ENCODE results near the gene DTNB. TPM values are rescaled to one million over a fixed set of nuclear protein-coding genes. Genes with fewer than 3 reads are reported as not detected.

The DTNB gene
- total and polyA plus RNA-seq, 2 donors (not counting 1 experiment from before 2014, with no cell fraction given): 5.1 to 5.4 TPM

GRCh38 chr2:25585189-25585588, 88.2 kb downstream of the DTNB start:
- Histone ChIP-seq H3K36me3 (ENCODE audit: control insufficient read depth, insufficient read depth, low read length) (no peaks in the 10 kb centered on the region), H3K4me2 (ENCODE audit: extremely low read depth, insufficient read depth, low read length) (no peak overlapping the region), H2AFZ (ENCODE audit: low read length) (no peak overlapping the region), H3K27me3 (ENCODE audit: control insufficient read depth, insufficient read depth, low read length) (no peaks in the 10 kb centered on the region), H4K20me1 (ENCODE audit: control insufficient read depth, extremely low read depth, insufficient read depth, low read length) (no peaks in the 10 kb centered on the region), H3K79me2 (ENCODE audit: control insufficient read depth, insufficient read depth, low read length) (no peaks in the 10 kb centered on the region), H3K9me3 (ENCODE audit: control insufficient read depth, insufficient read depth, low read depth, low read length) (no peaks in the 10 kb centered on the region), H3K4me1 (ENCODE audit: control insufficient read depth, extremely low read depth, insufficient read depth, low read length) (peaks cover 2% of the 10 kb centered on the region), H3K4me3 (replicated peaks in 1 of 4; ENCODE audit: control extremely low read depth in 1 of 4, insufficient read depth in 1 of 4, low read depth in 3 of 4, low read length in 4 of 4) (no peak overlapping the region), H3K27ac (ENCODE audit: insufficient read depth, low read length) (no peak overlapping the region), H3K9ac (ENCODE audit: insufficient read depth, low read length) (no peak overlapping the region)
- DNase-seq (ENCODE audit: low read depth in 2 of 2): no peak
- TF ChIP-seq CTCF (conservative IDR thresholded peaks at IDR 0.05 in 1 of 2, IDR thresholded peaks at IDR 0.05 in 1 of 2; ENCODE audit: low read depth in 1 of 2, low read length in 2 of 2) (no peak), EZH2 (IDR thresholded peaks at IDR 0.05; ENCODE audit: low read length, missing control alignments) (no peak)

GRCh38 chr2:25582077-25582830, 91.1 kb downstream of the DTNB start:
- H3K9ac ChIP-seq (ENCODE audit: insufficient read depth, low read length): no peak overlapping the region
- H3K4me2 ChIP-seq (ENCODE audit: extremely low read depth, insufficient read depth, low read length): no peak overlapping the region
- no peak overlapping the region for H3K4me3 ChIP-seq (replicated peaks in 1 of 4; ENCODE audit: control extremely low read depth in 1 of 4, insufficient read depth in 1 of 4, low read depth in 3 of 4, low read length in 4 of 4)
- DNase-seq (ENCODE audit: low read depth in 2 of 2): no peak
- no peaks in the 10 kb centered on the region for H3K27me3 ChIP-seq (ENCODE audit: control insufficient read depth, insufficient read depth, low read length)
- TF ChIP-seq EZH2 (IDR thresholded peaks at IDR 0.05; ENCODE audit: low read length, missing control alignments): no peak
- TF ChIP-seq CTCF (conservative IDR thresholded peaks at IDR 0.05 in 1 of 2, IDR thresholded peaks at IDR 0.05 in 1 of 2; ENCODE audit: low read depth in 1 of 2, low read length in 2 of 2): no peak
- H3K9me3 ChIP-seq (ENCODE audit: control insufficient read depth, insufficient read depth, low read depth, low read length): no peaks in the 10 kb centered on the region
- no peaks in the 10 kb centered on the region for H3K79me2 ChIP-seq (ENCODE audit: control insufficient read depth, insufficient read depth, low read length)
- no peak overlapping the region for H3K27ac ChIP-seq (ENCODE audit: insufficient read depth, low read length)
- H4K20me1 ChIP-seq (ENCODE audit: control insufficient read depth, extremely low read depth, insufficient read depth, low read length): no peaks in the 10 kb centered on the region
- peaks cover 2% of the 10 kb centered on the region for H3K4me1 ChIP-seq (ENCODE audit: control insufficient read depth, extremely low read depth, insufficient read depth, low read length)
- H3K36me3 ChIP-seq (ENCODE audit: control insufficient read depth, insufficient read depth, low read length): no peaks in the 10 kb centered on the region
- no peak overlapping the region for H2AFZ ChIP-seq (ENCODE audit: low read length)

GRCh38 chr2:25576596-25576995, 96.8 kb downstream of the DTNB start:
- H3K27ac ChIP-seq (ENCODE audit: insufficient read depth, low read length): no peak overlapping the region
- TF ChIP-seq EZH2 (IDR thresholded peaks at IDR 0.05; ENCODE audit: low read length, missing control alignments) (no peak), CTCF (conservative IDR thresholded peaks at IDR 0.05 in 1 of 2, IDR thresholded peaks at IDR 0.05 in 1 of 2; ENCODE audit: low read depth in 1 of 2, low read length in 2 of 2) (no peak)
- H3K36me3 ChIP-seq (ENCODE audit: control insufficient read depth, insufficient read depth, low read length): no peaks in the 10 kb centered on the region
- H4K20me1 ChIP-seq (ENCODE audit: control insufficient read depth, extremely low read depth, insufficient read depth, low read length): no peaks in the 10 kb centered on the region
- DNase-seq (ENCODE audit: low read depth in 2 of 2): no peak
- H3K9ac ChIP-seq (ENCODE audit: insufficient read depth, low read length): no peak overlapping the region
- no peaks in the 10 kb centered on the region for H3K4me1 ChIP-seq (ENCODE audit: control insufficient read depth, extremely low read depth, insufficient read depth, low read length)
- no peaks in the 10 kb centered on the region for H3K27me3 ChIP-seq (ENCODE audit: control insufficient read depth, insufficient read depth, low read length)
- H3K4me3 ChIP-seq (replicated peaks in 1 of 4; ENCODE audit: control extremely low read depth in 1 of 4, insufficient read depth in 1 of 4, low read depth in 3 of 4, low read length in 4 of 4): no peak overlapping the region
- no peaks in the 10 kb centered on the region for H3K79me2 ChIP-seq (ENCODE audit: control insufficient read depth, insufficient read depth, low read length)
- no peak overlapping the region for H3K4me2 ChIP-seq (ENCODE audit: extremely low read depth, insufficient read depth, low read length)
- no peak overlapping the region for H2AFZ ChIP-seq (ENCODE audit: low read length)
- no peaks in the 10 kb centered on the region for H3K9me3 ChIP-seq (ENCODE audit: control insufficient read depth, insufficient read depth, low read depth, low read length)

All from fibroblast of lung (primary cell).